Activated CD4-positive, alpha-beta memory T cell treated with anti-CD3 and anti-CD28 coated beads for 36 hours (primary cell): ENCODE data around the gene C1QTNF1. TPM values are rescaled to one million over a fixed set of nuclear protein-coding genes. Genes with fewer than 3 reads are reported as not detected.

Source experiments
- CTCF ChIA-PET: fragments of 350-600 bp; sonication (Branson Sonifier 250); formaldehyde crosslinking; loops from one replicate; lab custom pipeline; 2021; ENCODE audit warnings: antibody characterized with exemption, inconsistent platforms; lab: Charles Lee
- POLR2A ChIA-PET: fragments of 350-600 bp; sonication (Branson Sonifier 250); formaldehyde crosslinking; loops from one replicate; lab custom pipeline; 2021; ENCODE audit warnings: antibody characterized with exemption; lab: Charles Lee
- DNase-seq: peaks from one replicate; pipeline ENCODE4 v3.0.0-alpha.2; 2020
- H3K27ac Mint-ChIP-seq: one replicate; pipeline ENCODE4 v1.8.0; 2021; ENCODE audit warnings: mixed read lengths
- H3K27me3 Mint-ChIP-seq: one replicate; pipeline ENCODE4 v1.8.0; 2021; ENCODE audit warnings: mixed read lengths
- H3K36me3 Mint-ChIP-seq: one replicate; pipeline ENCODE4 v1.8.0; 2021; ENCODE audit warnings: mixed read lengths
- H3K4me1 Mint-ChIP-seq: one replicate; pipeline ENCODE4 v1.8.0; 2021; ENCODE audit warnings: low read depth, mixed read lengths
- H3K4me3 Mint-ChIP-seq: one replicate; pipeline ENCODE4 v1.8.0; 2021; ENCODE audit warnings: mild to moderate bottlenecking, mixed read lengths
- H3K9me3 Mint-ChIP-seq: one replicate; pipeline ENCODE4 v1.8.0; 2021; ENCODE audit warnings: mixed read lengths
- intact Hi-C: fragments of 100-400 bp; cut with micrococcal nuclease; formaldehyde crosslinking; loops from one replicate; pipeline ENCODE4 v1.15.1; 2023
- total RNA-seq, 2 experiments: library from RNA; stranded (reverse); gene quantifications; one replicate each; pipeline ENCODE4 v1.2.3, GENCODE V29; 2021

Gene C1QTNF1
- total RNA-seq, 2 experiments from 2014 or later, result 0.31 to 0.38 TPM

DNA sequence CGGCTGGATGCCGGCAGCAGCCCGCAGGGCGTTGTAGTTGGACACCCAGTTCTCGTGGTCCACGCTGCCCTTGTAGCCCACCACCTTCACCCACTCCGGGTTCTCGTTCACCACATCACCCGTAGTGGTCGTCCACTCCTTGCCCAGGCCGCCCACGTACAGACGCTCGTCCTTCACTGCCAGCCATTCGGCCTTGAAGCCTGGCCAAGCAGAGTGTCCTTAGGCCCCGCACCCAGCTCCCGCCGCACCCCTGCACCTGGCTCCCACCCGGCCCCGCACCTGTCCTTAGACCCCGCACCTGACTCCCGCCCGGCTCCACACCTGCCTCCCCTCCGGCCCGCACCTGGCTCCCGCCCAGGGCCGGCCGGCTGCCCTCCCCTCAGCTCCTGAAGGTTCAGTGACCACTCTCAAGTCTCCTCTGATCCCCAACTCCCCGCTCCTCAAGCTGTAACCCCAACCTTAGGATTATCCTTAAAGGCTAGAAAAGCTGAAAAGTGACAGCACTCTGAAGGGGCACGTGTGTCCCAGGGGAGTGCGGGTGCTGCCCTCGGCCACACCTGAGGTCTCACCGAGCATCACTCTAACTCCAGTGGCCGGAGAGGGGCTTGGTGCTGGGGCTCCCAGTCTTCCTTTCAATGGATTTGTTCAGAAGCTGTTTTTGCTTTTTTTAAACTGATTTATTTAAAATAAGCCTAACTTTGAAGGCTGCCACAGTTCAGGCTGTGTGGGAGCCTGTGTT is 28.8 kb upstream of the C1QTNF1 start:
- Mint-ChIP-seq H3K27ac (no peak overlapping the region), H3K4me1 (peaks cover 6% of the 10 kb centered on the region), H3K9me3 (no peaks in the 10 kb centered on the region), H3K4me3 (no peak overlapping the region), H3K36me3 (peaks cover 34% of the 10 kb centered on the region), H3K27me3 (no peaks in the 10 kb centered on the region)
- intact Hi-C loops, result no loop called here
- DNase-seq, result no peak
- POLR2A ChIA-PET, result no interaction called here
- CTCF ChIA-PET, result interaction anchor here (1.0 to 1.6 kb wide), 2 partner anchors 14 to 23 kb away, joined by 3 to 10 read pairs; no protein-coding TSS in a partner anchor

DNA sequence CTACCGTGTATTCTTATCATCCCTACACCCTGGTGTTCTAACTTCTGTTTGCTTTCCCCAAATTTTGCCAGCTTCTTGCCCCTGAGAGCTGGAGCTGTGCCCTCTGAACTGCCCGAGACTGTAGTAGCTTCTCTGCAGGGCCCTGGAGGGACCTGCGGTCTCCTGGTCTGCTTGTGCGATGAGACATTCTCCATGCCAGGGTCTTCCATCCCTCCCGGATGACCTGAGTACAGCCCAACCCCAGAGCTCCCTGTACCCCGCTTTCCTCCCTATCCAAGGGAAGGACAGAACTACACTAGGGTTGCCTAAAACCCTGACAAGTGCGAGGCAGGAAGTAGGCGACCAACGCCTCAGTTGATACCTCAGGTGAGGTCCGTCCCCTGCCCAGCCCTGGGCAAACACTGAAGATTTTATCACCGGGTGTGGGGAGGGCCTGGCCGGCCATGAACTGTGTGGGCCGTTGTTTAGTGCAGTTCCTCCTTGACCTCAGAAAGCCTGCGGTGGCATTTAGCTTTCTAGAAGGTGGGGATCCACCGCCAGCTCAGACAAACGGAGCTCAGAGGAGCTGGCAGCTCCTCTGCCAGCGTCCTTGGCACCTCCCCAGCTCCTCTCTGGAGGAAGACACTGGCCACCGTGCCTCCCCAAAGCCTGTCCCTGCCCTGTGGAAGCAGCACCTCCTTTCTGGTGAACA is 28.1 kb upstream of the C1QTNF1 start:
- no peak overlapping the region for H3K4me3 Mint-ChIP-seq
- no peaks in the 10 kb centered on the region for H3K27me3 Mint-ChIP-seq
- CTCF ChIA-PET, result interaction anchor here (1.0 to 1.6 kb wide), 2 partner anchors 15 to 24 kb away, joined by 3 to 10 read pairs; no protein-coding TSS in a partner anchor
- no peak for DNase-seq
- H3K4me1 Mint-ChIP-seq, result peaks cover 6% of the 10 kb centered on the region
- intact Hi-C loops, result no loop called here
- H3K9me3 Mint-ChIP-seq, result no peaks in the 10 kb centered on the region
- H3K27ac Mint-ChIP-seq, result no peak overlapping the region
- POLR2A ChIA-PET, result no interaction called here
- H3K36me3 Mint-ChIP-seq, result peaks cover 30% of the 10 kb centered on the region

DNA sequence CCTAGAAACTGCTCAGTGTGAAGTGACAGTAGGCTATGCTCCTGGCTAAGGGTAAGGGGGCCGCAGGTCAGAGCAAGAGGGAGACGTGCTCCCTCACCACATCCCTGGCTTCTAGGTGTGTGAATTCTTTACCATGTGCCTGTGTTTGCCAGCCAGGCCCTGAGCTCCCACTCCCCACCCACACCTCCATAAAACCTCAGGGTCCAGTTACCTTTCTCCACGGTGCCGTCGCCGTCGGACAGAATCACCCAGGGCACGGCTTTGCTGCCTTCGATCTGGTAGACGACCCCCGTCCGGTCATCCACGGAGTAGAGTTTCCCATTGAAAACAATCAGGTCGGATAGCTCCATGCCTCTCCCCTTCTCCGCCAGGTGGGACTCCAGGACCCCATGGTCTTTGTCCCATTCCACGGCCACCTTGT is 27.2 kb upstream of the C1QTNF1 start:
- ChIA-PET POLR2A (no interaction called here), CTCF (interaction anchor here (1.6 kb wide), 1 partner anchor 25 kb away, joined by 10 read pairs; no protein-coding TSS in a partner anchor)
- H3K36me3 Mint-ChIP-seq, result peaks cover 26% of the 10 kb centered on the region
- H3K4me3 Mint-ChIP-seq, result no peak overlapping the region
- peaks cover 9% of the 10 kb centered on the region for H3K4me1 Mint-ChIP-seq
- no peaks in the 10 kb centered on the region for H3K9me3 Mint-ChIP-seq
- DNase-seq, result no peak
- intact Hi-C loops, result no loop called here
- no peak overlapping the region for H3K27ac Mint-ChIP-seq
- no peaks in the 10 kb centered on the region for H3K27me3 Mint-ChIP-seq

DNA sequence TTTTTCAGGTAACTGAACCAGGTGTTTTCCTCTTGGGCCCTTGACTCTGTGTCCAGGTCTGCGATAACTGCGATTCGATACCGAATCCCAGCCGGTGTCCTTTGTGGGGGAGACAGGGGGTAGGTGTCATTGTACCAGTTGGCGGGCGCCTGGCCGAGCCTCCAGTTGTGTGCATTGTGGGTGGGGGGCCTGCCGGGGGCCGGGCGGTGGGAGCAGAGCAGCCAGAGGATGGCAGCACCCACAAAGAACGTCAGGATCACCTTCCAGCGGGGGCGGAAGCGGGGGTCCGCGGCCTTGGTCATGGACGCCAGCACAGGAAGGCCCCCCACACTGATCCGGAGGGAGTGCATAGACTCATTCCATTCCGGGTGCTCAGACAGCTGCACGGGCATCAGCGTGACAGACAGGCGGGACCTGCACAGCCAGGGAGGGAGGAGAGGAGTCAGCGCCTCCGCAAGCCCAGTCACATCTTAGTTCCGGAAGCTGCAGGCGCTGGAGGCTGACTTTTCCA is 26.7 kb upstream of the C1QTNF1 start:
- intact Hi-C loops, result no loop called here
- H3K36me3 Mint-ChIP-seq, result peaks cover 26% of the 10 kb centered on the region
- no peak for DNase-seq
- no peaks in the 10 kb centered on the region for H3K9me3 Mint-ChIP-seq
- ChIA-PET POLR2A (no interaction called here), CTCF (no interaction called here)
- H3K27ac Mint-ChIP-seq, result no peak overlapping the region
- no peak overlapping the region for H3K4me3 Mint-ChIP-seq
- H3K4me1 Mint-ChIP-seq, result peaks cover 12% of the 10 kb centered on the region
- no peaks in the 10 kb centered on the region for H3K27me3 Mint-ChIP-seq

DNA sequence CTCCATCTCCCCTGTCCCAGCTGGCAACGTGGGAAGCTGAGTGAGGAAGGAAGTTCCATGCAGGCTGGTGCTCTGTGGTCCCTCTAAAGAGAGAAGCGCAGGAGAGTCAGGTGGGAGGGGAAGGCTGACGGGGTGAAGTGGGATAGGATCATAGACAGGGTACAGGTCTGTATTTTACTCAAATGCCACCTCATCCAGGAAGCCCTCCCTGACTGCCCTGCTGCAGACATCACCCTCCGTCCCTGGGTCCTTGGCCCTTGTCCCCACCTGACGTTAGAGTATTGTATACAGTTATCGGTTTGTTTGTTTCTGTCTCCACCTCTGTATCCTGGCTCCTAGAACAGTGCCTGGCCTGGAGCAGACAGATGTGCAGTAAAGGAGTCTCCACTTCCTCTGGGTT is 26.1 kb upstream of the C1QTNF1 start:
- POLR2A ChIA-PET, result no interaction called here
- CTCF ChIA-PET, result no interaction called here
- Mint-ChIP-seq H3K4me1 (peaks cover 16% of the 10 kb centered on the region), H3K27me3 (no peaks in the 10 kb centered on the region), H3K27ac (no peak overlapping the region), H3K9me3 (no peaks in the 10 kb centered on the region), H3K4me3 (no peak overlapping the region), H3K36me3 (peaks cover 26% of the 10 kb centered on the region)
- intact Hi-C loops, result no loop called here
- DNase-seq, result no peak

DNA sequence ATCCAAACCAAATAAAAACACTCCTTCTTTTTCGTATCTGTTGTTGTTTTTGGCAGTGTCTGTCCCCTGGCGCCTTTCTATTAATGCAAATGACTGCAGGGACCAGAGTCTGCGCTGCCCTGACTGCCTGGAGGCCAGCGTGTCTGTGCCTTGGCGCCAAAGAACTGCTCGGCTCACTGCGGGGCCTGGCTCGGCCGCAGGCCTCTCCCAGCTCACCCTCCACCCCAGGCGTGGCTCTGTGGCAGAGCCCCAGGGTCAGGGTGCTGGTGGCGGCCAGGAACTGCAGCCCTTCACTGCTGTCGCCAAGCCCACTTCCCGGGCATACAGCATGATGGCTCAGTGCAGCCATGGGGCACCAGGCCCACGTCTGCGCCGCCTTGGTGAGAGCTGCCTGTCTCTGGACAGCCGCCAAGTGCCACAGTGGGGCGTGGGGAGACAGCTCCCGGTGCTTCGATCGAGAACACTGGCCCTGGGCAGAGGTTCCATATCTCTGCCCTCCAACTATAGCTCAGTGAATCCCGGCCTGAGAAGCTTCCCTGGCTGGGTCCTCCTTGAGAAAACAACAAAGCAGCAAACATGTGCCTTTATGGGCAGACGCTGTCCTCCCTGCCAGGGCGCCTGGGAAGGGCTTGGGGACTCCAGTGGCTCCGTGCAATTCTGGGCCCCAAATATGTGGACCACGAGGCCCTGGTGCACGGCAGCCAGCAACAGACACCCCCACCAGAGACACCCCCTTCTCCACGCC is 25.5 kb upstream of the C1QTNF1 start:
- no peak for DNase-seq
- ChIA-PET POLR2A (no interaction called here), CTCF (no interaction called here)
- Mint-ChIP-seq H3K36me3 (peaks cover 22% of the 10 kb centered on the region), H3K27ac (no peak overlapping the region), H3K9me3 (no peaks in the 10 kb centered on the region), H3K4me1 (peaks cover 14% of the 10 kb centered on the region), H3K27me3 (no peaks in the 10 kb centered on the region), H3K4me3 (no peak overlapping the region)
- intact Hi-C loops, result no loop called here

DNA sequence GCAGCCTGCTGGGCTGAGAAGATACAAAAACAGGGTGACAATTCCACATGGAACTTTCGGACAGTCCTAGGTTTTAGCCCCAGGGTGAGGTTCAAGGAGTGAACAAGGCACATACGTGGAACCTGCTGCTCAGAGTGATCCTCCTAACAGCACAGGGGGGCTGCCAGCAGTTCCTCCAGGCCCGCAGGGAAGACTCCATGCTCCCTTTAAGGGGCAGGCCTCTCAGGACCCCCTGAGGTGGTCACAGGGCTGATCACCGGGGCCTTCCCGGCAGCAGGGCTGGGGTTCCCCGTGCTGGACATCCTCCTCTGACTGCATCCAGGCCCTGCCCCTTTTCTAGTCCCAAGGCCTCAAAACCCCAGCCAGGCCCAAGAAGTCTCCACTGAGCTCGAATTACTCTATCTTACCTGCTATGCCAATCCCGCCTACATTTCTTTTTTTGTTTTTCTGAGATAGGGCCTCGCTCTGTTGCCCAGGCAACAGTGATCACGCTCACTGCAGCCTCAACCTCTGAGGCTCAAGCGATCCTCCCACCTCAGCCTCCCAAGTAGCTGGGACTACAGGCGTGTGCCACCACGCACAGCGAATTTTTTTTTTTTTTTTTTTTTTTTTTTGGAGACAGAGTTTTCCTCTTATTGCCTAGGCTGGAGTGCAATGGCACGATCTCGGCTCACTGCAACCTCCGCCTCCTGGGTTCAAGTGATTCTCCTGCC is 24.8 kb upstream of the C1QTNF1 start:
- CTCF ChIA-PET, result no interaction called here
- POLR2A ChIA-PET, result no interaction called here
- H3K27me3 Mint-ChIP-seq, result no peaks in the 10 kb centered on the region
- H3K4me3 Mint-ChIP-seq, result no peak overlapping the region
- peaks cover 19% of the 10 kb centered on the region for H3K36me3 Mint-ChIP-seq
- no peak overlapping the region for H3K27ac Mint-ChIP-seq
- peaks cover 11% of the 10 kb centered on the region for H3K4me1 Mint-ChIP-seq
- no peak for DNase-seq
- intact Hi-C loops, result no loop called here
- H3K9me3 Mint-ChIP-seq, result no peaks in the 10 kb centered on the region

DNA sequence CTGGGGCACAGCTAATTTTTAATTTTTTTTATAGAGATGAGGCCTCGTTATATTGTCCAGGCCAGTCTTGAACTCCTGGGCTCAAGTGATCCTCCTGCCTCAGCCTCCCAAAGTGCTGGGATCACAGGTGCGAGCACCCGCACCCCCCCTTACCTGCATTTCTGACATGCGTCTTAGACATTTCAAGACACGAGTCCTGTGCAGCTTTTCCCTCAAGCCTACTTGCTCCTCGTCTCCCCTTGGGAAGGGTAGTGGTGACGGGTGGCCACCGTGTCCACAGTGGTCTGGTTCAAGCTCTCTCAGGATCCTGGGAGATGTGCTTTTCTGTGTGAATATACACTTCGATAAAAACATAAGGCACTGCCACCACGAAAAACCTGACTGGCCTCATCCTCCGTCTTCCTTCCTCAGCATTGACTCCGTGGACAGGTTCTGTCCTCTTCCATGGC is 24.0 kb upstream of the C1QTNF1 start:
- Mint-ChIP-seq H3K4me3 (no peak overlapping the region), H3K27me3 (no peaks in the 10 kb centered on the region), H3K9me3 (no peaks in the 10 kb centered on the region), H3K36me3 (peaks cover 18% of the 10 kb centered on the region), H3K27ac (no peak overlapping the region), H3K4me1 (peaks cover 11% of the 10 kb centered on the region)
- intact Hi-C loops, result no loop called here
- ChIA-PET POLR2A (no interaction called here), CTCF (no interaction called here)
- DNase-seq, result no peak

DNA sequence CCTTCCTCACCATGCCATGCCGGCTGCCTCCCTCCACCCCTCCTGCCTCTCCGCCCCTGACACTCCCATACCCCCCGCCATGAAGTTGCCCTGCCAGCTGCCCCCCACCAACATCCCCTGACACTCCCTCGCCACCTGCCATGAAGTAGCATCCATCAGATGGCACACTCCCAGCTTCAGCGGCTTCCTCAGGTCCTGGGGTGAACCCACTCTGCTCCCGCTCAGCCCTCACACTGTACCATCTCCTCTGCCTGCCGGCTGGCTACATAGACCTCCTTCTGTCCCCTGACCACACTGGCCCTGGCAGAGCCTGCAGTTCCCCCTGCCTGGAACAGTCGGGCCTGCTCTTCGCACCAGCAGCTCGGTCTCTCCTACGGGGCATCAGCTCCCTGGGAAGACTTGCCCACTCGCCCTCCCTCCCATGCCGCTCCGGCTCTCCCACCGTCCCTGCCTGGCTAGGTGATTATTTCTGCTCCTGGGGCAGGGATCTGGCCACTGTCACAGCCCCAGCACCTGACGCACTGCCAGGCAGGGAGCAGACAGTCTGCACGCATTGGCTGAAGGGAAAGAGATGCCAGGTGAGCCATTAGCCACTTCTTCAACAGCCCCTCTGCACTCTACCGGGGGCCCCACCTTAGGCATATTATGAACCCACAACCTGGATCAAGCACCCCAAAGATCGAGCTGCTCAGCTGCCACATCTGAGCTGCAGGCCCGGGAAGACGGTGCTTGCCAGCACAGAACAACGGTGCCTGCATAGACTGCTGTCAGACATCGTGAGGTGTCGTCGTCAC is 23.4 kb upstream of the C1QTNF1 start:
- no peak for DNase-seq
- H3K27ac Mint-ChIP-seq, result no peak overlapping the region

DNA sequence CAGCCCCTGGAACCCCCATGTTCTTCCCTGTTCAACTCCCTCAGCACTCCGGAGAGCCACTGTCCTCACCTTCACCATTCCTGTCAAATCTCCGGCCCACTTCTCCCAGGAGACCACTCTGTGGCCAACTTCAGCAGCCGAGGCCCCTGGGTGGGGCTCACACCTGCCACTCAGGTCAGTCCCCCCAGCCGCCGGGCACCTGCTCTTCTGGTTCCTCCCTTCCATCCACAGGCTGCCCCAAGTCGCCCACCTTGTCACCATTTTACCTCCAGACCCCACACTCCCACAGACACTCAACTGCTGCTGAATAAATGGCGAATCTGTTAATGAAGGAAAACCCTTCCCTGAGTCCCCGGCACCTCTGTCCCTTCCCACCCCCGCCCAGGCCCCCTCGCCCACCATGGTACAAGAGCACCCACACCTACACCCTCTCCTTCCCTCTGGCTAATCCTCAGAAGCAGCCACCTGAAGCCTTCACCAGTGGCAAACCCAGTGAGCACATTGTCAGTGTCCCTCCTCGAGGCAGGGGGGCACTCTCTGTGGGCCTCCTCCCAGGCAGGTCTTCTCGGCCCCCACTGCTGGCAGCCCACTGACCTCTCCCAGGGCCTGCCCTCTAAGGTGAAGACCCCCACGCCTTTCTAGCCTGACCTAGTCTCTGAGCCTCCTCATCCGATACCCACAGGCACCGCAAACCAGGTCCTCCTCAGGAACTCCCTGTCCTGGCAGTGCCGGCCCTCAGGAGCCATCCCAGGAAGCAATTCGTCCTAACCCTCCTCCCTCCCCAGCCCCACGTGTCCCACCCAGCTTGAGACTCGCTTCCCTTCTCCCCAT is 22.6 kb upstream of the C1QTNF1 start:
- H3K4me3 Mint-ChIP-seq, result no peak overlapping the region
- no peaks in the 10 kb centered on the region for H3K9me3 Mint-ChIP-seq
- no peak overlapping the region for H3K27ac Mint-ChIP-seq
- intact Hi-C loops, result no loop called here
- H3K27me3 Mint-ChIP-seq, result no peaks in the 10 kb centered on the region
- DNase-seq, result no peak
- POLR2A ChIA-PET, result no interaction called here
- peaks cover 15% of the 10 kb centered on the region for H3K36me3 Mint-ChIP-seq
- H3K4me1 Mint-ChIP-seq, result peaks cover 25% of the 10 kb centered on the region
- CTCF ChIA-PET, result interaction anchor here (1.6 kb wide), 1 partner anchor 135 kb away, joined by 3 read pairs; no protein-coding TSS in a partner anchor

More for the DNA sequence above, 23.4 kb upstream of the C1QTNF1 start:
- CTCF ChIA-PET, result no interaction called here
- POLR2A ChIA-PET, result no interaction called here
- H3K36me3 Mint-ChIP-seq, result peaks cover 15% of the 10 kb centered on the region
- no peaks in the 10 kb centered on the region for H3K27me3 Mint-ChIP-seq
- no peaks in the 10 kb centered on the region for H3K9me3 Mint-ChIP-seq
- H3K4me1 Mint-ChIP-seq, result peaks cover 16% of the 10 kb centered on the region
- H3K4me3 Mint-ChIP-seq, result no peak overlapping the region
- intact Hi-C loops, result no loop called here
